ENCODE results near the gene AHDC1.
A peak's percentile ranks its signal among the peaks of the same experiment; 100 is the strongest.

Gene AHDC1

DNA sequence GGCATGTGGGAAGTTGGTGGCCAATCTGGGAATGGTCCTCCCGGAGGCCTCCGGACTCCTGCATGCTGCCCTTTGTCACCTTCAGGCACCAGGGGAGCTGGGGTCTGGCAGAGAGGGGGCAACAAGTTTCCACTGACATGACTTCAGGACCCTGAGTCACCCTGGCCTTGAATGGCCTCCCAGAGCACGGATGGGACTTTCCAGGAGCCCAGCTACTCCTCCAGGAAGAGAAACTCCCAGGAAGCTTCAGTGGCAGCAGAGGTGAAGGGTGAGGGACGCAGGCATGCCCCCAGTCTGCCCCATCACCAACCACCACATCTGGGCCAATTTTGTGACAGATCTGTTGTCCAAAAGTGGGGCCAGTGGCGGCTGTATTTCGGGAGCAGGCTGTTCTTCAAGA is 58.1 kb downstream of the AHDC1 start:
- TF ChIP-seq GATA2 (IDR thresholded peaks at IDR 0.05; ENCODE audit: low read depth, low read length) (no peak), GATA3 (IDR thresholded peaks at IDR 0.05; ENCODE audit: low read depth, low read length) (no peak)

DNA sequence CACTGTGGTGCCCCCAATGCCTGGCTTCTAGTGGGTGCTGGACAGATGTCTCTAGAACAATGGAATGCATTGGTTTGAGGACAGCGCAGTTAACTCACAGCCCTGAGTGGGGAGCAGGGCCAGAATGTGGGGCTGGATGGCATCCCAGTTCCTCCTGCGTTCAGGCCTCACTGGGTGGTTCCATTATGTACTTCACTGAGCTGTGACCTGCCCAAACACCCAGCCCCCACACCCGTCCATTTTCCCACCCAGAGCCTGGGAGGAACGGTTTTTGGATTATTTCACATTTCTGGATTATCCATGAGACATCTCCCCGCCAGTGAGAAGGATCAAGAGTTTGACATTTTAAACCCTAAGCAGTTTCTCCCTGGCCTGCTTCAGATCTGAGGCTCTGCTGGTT is 58.7 kb downstream of the AHDC1 start:
- no peak for TF ChIP-seq GATA3 (IDR thresholded peaks at IDR 0.05; ENCODE audit: low read depth, low read length)
- TF ChIP-seq GATA2 (IDR thresholded peaks at IDR 0.05; ENCODE audit: low read depth, low read length) = no peak

DNA sequence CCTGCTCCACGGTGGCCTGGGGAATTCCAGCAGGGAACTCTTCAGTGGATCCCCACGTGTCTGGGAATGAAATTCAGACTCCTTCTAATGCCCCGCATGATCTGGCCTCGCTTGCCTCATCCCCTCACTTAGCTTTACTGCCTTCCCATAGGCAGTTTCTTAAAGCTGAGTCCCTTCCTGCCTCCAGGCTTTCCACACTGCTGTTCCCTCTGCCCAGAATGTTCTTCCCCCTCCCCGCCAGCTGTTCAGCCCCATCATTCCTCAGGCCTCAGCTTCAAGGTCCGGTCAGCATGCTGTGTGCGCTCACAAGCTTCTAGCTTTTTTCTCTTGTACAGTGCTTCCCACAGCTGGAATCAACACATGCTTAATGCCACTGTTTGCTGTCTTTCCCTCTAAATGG is 59.1 kb downstream of the AHDC1 start:
- TF ChIP-seq GATA2 (IDR thresholded peaks at IDR 0.05; ENCODE audit: low read depth, low read length) = no peak
- TF ChIP-seq GATA3 (IDR thresholded peaks at IDR 0.05; ENCODE audit: low read depth, low read length) = no peak

DNA sequence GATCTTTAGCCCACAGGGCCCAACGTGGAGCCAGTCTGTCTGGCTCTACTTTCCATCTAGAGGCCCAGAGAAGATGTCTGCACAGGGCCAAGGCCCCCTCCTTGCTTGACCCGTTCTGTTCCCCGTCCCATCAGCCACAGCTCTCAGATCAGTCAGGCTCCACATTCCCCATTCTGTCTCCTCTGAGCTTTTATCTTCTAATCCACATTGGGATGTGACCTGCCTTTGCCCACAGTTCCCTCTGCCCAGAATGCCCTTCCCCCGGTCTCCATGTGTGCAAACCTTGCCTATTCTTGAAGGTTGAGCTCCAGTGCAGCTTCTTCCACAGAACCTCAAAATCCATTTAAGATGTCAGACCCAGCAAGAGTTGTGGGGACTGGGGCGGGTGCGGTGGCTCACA is 60.7 kb downstream of the AHDC1 start:
- TF ChIP-seq GATA2 (IDR thresholded peaks at IDR 0.05; ENCODE audit: low read depth, low read length) = no peak
- no peak for TF ChIP-seq GATA3 (IDR thresholded peaks at IDR 0.05; ENCODE audit: low read depth, low read length)

DNA sequence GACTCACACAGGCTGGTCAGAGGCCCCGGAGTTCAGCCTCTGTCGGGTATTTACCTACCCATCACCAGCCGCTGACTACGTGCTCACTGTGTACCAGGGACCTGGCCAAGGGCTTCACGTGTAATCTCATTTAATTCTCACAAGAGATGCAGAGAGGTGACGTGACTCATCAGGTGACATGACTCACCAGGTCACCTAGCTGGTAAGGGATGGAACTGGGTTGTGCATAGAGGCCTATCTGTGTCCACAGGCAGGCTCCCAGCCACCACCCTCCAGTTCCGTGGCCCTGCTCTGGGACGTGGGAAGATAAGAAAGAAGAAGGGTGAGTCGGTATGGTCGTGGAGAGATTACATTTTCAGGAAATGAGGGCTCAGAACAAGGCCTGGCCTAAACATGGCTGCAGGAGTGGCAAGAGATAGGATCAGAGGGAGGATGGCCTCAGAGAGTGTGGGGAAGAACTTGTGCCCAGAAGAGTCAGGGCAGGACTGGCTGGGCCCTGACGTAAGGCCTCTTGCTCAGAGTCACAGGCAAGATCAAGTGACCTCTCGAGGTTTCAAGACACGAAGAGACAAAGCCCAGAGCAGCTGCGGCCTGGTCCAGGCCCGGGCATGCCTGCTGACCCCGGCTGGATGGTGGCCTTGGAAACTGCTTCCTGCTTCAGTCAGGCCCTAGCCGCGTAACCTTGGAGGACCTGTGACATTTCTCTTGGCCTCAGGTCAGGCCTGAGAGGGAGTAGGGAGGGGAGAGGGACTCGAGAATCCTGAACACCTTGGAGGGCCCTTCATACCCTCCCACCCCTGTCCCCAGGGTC is 61.3 kb downstream of the AHDC1 start:
- TF ChIP-seq GATA2 (IDR thresholded peaks at IDR 0.05; ENCODE audit: low read depth, low read length) (no peak), GATA3 (IDR thresholded peaks at IDR 0.05; ENCODE audit: low read depth, low read length) (no peak)

DNA sequence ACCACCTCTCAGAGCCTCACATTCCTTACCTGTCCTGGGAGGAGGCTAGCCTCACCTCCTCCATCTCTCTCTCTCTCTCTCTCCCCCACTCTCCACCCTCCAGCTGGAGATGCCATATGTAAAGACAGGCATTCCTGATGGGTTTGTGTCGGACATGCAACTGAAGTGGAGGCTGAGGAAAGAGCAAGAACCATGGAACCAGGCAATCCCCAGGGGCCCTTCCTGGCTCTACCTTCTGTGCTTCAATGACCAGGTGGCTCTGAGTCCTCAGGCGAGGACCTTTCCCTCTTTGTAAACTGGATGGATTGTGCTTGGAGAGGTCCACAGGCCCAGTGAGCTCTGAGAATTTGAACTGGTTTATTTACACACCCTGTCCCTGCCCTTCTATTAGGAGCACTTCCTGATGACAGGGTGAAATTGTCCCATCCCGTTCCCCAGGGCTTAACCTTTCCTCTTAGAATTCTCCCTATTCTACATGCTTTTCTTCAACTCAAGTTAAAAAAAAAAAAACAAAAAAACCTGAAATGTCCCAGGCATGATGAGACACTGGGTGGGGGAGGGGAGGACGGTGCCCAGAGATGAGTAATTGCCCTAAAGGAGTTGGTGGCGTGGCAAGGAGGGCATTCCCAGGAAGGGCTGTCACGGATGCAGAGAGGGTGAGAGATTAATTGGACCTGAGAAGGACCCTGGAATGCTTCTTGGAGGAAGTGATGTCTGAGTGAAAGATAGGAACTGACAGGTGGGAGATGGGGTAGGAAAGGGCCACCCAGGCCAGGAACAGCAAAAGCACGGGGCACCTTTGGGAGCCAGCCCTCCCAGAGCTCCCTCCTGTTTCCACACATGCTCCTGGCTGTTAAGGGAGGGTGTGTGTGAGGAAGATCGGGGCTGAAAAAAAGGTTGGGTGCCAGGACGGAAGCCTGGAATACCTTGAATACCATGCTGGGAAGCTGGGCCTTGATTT is 63.8 kb downstream of the AHDC1 start:
- TF ChIP-seq GATA3 (IDR thresholded peaks at IDR 0.05; ENCODE audit: low read depth, low read length) = no peak
- TF ChIP-seq GATA2 (IDR thresholded peaks at IDR 0.05; ENCODE audit: low read depth, low read length) = no peak

DNA sequence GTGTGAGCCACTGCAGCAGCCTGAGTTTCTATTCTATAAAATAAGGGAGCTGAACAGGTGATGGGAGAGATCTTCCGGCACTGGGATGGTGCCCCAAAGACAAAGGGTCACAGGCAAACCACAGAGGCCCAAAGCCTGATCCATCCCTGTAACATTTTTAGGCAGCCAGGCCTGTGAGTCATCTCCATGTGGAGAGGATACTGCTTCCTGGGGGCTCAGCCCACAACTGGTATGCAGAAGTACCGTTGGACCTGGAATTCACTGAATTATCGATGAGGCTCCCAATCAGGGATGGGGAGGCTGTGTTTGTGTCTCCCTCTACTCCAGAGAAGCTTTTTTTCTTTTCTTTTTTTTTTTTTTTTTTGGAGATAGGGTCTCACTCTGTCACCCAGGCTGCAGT is 65.2 kb downstream of the AHDC1 start:
- no peak for TF ChIP-seq GATA3 (IDR thresholded peaks at IDR 0.05; ENCODE audit: low read depth, low read length)
- TF ChIP-seq GATA2 (IDR thresholded peaks at IDR 0.05; ENCODE audit: low read depth, low read length) = no peak

DNA sequence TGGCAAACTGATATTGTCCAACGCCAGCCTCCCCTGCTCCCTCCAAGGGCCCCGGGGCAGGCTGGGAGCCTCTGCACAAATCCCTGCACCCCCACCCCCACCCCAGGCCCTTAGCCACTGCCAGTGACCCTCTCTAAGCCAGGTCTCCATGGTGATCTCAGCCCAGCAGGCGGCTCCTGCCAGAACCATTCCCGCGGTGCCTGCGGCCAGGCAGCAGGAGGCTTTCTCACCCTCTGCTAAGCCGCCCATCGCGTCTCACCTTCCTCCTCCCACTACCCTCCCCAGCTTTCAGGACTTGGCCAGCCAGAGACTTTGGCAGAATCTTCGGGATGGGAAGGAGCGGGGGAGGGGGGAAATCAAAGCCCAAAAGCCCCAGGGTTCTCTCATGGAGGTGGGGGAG is 67.2 kb downstream of the AHDC1 start:
- TF ChIP-seq GATA3 (IDR thresholded peaks at IDR 0.05; ENCODE audit: low read depth, low read length) (no peak), GATA2 (IDR thresholded peaks at IDR 0.05; ENCODE audit: low read depth, low read length) (no peak)

DNA sequence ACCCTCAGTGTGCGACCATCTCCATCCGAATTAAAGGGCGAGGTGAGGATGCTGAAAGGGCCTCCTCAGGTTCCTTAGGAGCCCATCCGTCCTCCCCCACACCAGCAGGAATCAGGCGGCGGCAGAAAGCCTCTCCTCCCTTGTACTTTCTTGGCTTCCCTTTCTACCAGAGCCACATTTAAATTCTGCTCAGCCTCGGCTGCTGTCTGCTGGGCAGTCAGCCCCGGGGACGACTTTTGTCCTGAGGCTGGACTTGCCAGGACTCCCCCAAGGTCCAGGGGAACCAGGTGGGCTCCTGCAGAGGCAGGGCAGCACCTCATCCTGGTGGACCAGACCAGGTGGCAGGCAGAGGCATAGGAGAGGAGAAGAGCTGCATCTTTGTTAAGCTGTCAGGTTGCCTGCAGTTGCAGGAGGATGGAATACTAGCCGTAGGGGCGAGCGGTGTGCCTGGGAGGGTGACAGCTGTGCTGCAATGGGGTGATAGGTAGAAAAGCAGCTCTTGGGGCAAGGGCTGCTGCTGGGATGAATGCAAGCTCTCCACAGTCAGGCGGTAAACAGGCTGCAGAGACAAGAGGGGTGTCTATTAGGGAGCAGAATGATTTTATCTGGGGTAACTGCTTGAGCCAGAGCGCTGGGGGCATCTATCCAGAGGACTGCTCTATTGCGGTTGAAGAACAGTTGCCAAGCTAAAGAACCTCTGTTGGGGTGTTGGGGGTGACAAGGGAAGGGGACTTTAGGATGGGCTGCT is 67.8 kb downstream of the AHDC1 start:
- TF ChIP-seq GATA2 (IDR thresholded peaks at IDR 0.05; ENCODE audit: low read depth, low read length) (peak; percentile 68), GATA3 (IDR thresholded peaks at IDR 0.05; ENCODE audit: low read depth, low read length) (no peak)

DNA sequence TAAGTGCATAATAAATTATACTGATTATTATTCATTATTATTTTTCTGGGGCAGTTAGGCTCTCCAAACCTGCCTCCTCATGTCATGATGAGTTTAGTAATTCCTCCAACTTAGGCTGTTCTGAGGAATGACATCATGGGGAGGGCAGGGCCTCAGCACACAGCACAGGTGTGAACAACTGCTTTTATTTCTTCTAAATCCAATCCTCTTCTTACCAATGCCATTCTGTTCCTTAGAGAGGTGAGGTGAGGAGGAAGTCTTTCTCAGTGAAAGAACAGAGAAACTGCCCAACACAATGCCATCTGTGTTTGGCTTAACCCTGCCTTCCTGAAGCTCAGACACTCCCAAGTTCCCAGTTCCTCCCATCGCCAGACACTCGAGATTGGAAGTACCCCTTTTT is 68.6 kb downstream of the AHDC1 start:
- no peak for TF ChIP-seq GATA2 (IDR thresholded peaks at IDR 0.05; ENCODE audit: low read depth, low read length)
- TF ChIP-seq GATA3 (IDR thresholded peaks at IDR 0.05; ENCODE audit: low read depth, low read length) = no peak

DNA sequence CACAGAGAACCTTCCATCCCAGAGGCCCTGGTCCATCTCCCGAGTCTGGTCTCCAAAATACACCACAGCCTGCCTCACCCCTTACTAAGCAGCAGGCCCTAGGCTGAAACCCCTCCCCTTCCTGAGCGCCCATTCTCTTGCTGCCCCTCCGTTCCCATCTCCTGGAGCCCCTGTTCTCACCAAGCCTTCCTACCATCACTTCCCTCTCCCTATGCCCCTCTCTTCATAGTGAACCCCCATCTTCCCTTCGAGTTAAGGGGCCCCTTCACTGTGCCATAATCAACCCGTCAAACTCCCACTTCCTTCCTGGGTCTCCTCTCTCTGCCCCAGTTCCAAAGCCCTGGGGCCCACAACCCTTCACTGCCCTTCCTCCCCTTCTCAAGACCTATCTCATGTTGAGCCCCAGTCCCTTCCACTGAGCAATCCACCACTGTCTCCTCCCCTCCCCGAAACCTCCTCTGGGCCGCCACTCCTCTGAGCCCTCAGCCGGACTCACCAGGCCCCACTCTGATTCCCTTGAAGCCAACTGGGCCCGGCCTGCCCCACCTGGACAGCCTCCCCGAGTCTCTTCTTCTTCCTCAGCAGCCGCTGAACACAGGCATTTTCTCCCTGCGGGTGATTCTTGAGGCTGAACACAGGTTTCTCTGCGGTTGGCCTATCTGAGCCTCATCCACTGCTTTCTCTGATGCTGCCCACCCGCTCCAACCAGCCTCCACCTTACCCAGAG is 71.8 kb downstream of the AHDC1 start:
- TF ChIP-seq GATA2 (IDR thresholded peaks at IDR 0.05; ENCODE audit: low read depth, low read length) (no peak), GATA3 (IDR thresholded peaks at IDR 0.05; ENCODE audit: low read depth, low read length) (no peak)

DNA sequence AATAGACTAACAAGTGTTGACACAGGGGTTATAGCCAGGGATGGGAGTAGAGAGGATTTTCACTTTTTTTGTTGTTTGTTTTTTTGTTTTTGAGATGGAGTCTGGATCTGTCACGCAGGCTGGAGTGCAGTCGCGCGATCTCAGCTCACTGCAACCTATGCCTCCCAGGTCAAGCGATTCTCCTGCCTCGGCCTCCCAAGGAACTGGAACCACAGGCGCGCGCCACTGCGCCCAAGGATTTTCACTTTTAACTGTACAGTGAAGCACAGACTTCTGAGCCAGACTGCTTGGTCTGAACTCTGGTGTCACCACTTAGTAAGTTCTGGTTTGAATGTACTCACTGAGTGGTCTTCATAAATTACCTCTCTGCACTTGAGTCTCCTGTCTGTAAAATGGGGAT is 73.8 kb downstream of the AHDC1 start:
- TF ChIP-seq GATA2 (IDR thresholded peaks at IDR 0.05; ENCODE audit: low read depth, low read length) = no peak
- no peak for TF ChIP-seq GATA3 (IDR thresholded peaks at IDR 0.05; ENCODE audit: low read depth, low read length)

DNA sequence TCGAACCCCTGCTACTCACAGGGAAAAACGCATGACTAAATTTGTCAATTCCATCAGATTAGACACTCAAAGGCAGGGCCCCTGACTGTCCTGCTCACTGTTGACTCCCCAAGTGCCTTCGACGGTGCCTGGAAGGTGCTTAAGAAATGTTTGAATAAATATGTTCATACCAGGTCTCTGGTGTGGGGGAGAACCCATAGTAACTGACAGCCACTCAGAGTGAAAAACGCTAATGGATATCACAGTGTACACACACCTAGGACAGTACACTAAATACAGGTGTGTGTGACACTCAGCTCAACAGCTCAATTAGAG is 74.3 kb downstream of the AHDC1 start:
- TF ChIP-seq GATA2 (IDR thresholded peaks at IDR 0.05; ENCODE audit: low read depth, low read length) (no peak), GATA3 (IDR thresholded peaks at IDR 0.05; ENCODE audit: low read depth, low read length) (no peak)
